BLaER1 (cell line): ENCODE data around the gene CFP.
A peak's percentile ranks its signal among the peaks of the same experiment; 100 is the strongest.

Experiments used
- H3K27ac ChIP-seq: shearing (Covaris generic); formaldehyde crosslinking; 2 replicates; pipeline ENCODE4 v1.8.1; 2022
- H3K27me3 ChIP-seq: shearing (Covaris generic); formaldehyde crosslinking; 2 replicates; pipeline ENCODE4 v1.8.1; 2022
- H3K36me3 ChIP-seq: shearing (Covaris generic); formaldehyde crosslinking; 2 replicates; pipeline ENCODE4 v1.8.1; 2022
- H3K4me1 ChIP-seq: shearing (Covaris generic); formaldehyde crosslinking; 2 replicates; pipeline ENCODE4 v1.8.1; 2022
- H3K4me2 ChIP-seq: shearing (Covaris generic); formaldehyde crosslinking; 2 replicates; pipeline ENCODE4 v1.8.1; 2022
- H3K4me3 ChIP-seq: shearing (Covaris generic); formaldehyde crosslinking; 2 replicates; pipeline ENCODE4 v1.8.1; 2022
- H3K9ac ChIP-seq: shearing (Covaris generic); formaldehyde crosslinking; 2 replicates; pipeline ENCODE4 v1.8.1; 2022
- H3K9me3 ChIP-seq: shearing (Covaris generic); formaldehyde crosslinking; 2 replicates; pipeline ENCODE4 v1.8.1; 2022
- H4K20me1 ChIP-seq: shearing (Covaris generic); formaldehyde crosslinking; 2 replicates; pipeline ENCODE4 v1.8.1; 2022
- Cebpa-rat ChIP-seq: shearing (Covaris generic); IDR thresholded peaks from 2 replicates; pipeline ENCODE4 v1.8.1; 2022

The CFP gene

GRCh38 chrX:47623540-47624027, 6.1 kb downstream of the CFP start:
- no peak overlapping the region for H3K27ac ChIP-seq
- no peaks in the 10 kb centered on the region for H3K36me3 ChIP-seq
- H3K4me2 ChIP-seq = peak overlapping the region; percentile 68
- no peak overlapping the region for H3K9ac ChIP-seq
- H3K4me1 ChIP-seq = peaks cover 12% of the 10 kb centered on the region
- H4K20me1 ChIP-seq = peaks cover 9% of the 10 kb centered on the region; the same call in 1 of the 2 replicates
- H3K27me3 ChIP-seq = peaks cover 22% of the 10 kb centered on the region
- H3K4me3 ChIP-seq = peak overlapping the region; percentile 57
- H3K9me3 ChIP-seq = no peaks in the 10 kb centered on the region
- TF ChIP-seq Cebpa-rat = no peak

GRCh38 chrX:47621851-47622250, 7.9 kb downstream of the CFP start:
- peaks cover 30% of the 10 kb centered on the region for H3K27me3 ChIP-seq
- peaks cover 9% of the 10 kb centered on the region; the same call in 1 of the 2 replicates for H4K20me1 ChIP-seq
- no peaks in the 10 kb centered on the region for H3K36me3 ChIP-seq
- peaks cover 9% of the 10 kb centered on the region for H3K4me1 ChIP-seq
- H3K27ac ChIP-seq = no peak overlapping the region
- no peak overlapping the region for H3K4me2 ChIP-seq
- no peak overlapping the region for H3K4me3 ChIP-seq
- no peak overlapping the region for H3K9ac ChIP-seq
- TF ChIP-seq Cebpa-rat = no peak
- H3K9me3 ChIP-seq = no peaks in the 10 kb centered on the region

GRCh38 chrX:47620303-47620685, 9.4 kb downstream of the CFP start:
- H3K27ac ChIP-seq = no peak overlapping the region
- H3K27me3 ChIP-seq = peaks cover 40% of the 10 kb centered on the region
- no peak overlapping the region for H3K4me3 ChIP-seq
- no peak for TF ChIP-seq Cebpa-rat
- no peaks in the 10 kb centered on the region for H3K9me3 ChIP-seq
- peak overlapping the region; percentile 43; the same call in 1 of the 2 replicates for H3K4me2 ChIP-seq
- no peaks in the 10 kb centered on the region for H3K36me3 ChIP-seq
- H3K9ac ChIP-seq = no peak overlapping the region
- peaks cover 4% of the 10 kb centered on the region; the same call in 1 of the 2 replicates for H4K20me1 ChIP-seq
- H3K4me1 ChIP-seq = peaks cover 9% of the 10 kb centered on the region

GRCh38 chrX:47619486-47620302, 10.0 kb downstream of the CFP start, which contains the start of gene SYN1:
TSS of gene SYN1 (minus strand) at chrX:47619857. CDS start at chrX:47619728, 129 bp downstream.
- Histone ChIP-seq H3K9me3 (no peaks in the 10 kb centered on the region), H3K27me3 (peaks cover 40% of the 10 kb centered on the region), H3K4me2 (peak within 1 kb of the TSS; percentile 43), H3K9ac (no peak within 1 kb of the TSS), H4K20me1 (no peaks in the 10 kb centered on the region; the same call in 1 of the 2 replicates), H3K4me3 (no peak within 1 kb of the TSS), H3K36me3 (no peaks in the 10 kb centered on the region), H3K4me1 (peaks cover 9% of the 10 kb centered on the region), H3K27ac (no peak within 1 kb of the TSS)
- TF ChIP-seq Cebpa-rat = no peak

- Histone ChIP-seq H3K27ac (no peak overlapping the region), H3K4me1 (peaks cover 9% of the 10 kb centered on the region), H3K36me3 (no peaks in the 10 kb centered on the region), H3K4me3 (no peak overlapping the region), H3K9ac (no peak overlapping the region), H3K9me3 (no peaks in the 10 kb centered on the region), H3K4me2 (no peak overlapping the region), H3K27me3 (peaks cover 41% of the 10 kb centered on the region), H4K20me1 (no peaks in the 10 kb centered on the region; the same call in 1 of the 2 replicates)
- TF ChIP-seq Cebpa-rat = no peak
Observed at GRCh38 chrX:47618923-47619485, 10.7 kb downstream of the CFP start.

- Histone ChIP-seq H3K9me3 (peaks cover 7% of the 10 kb centered on the region; the same call in 1 of the 2 replicates), H3K36me3 (no peaks in the 10 kb centered on the region), H3K27me3 (peaks cover 50% of the 10 kb centered on the region), H3K4me3 (no peak overlapping the region), H4K20me1 (no peaks in the 10 kb centered on the region), H3K27ac (no peak overlapping the region), H3K4me1 (no peaks in the 10 kb centered on the region), H3K4me2 (no peak overlapping the region), H3K9ac (no peak overlapping the region)
- TF ChIP-seq Cebpa-rat = no peak
Observed at GRCh38 chrX:47614618-47615017, 15.1 kb downstream of the CFP start.

GRCh38 chrX:47613082-47613481, 16.6 kb downstream of the CFP start:
- Histone ChIP-seq H3K4me2 (no peak overlapping the region), H3K4me1 (peaks cover 5% of the 10 kb centered on the region; the same call in 1 of the 2 replicates), H4K20me1 (no peaks in the 10 kb centered on the region), H3K4me3 (no peak overlapping the region), H3K9me3 (peaks cover 12% of the 10 kb centered on the region; the same call in 1 of the 2 replicates), H3K36me3 (no peaks in the 10 kb centered on the region), H3K27ac (no peak overlapping the region), H3K9ac (no peak overlapping the region), H3K27me3 (peaks cover 49% of the 10 kb centered on the region)
- TF ChIP-seq Cebpa-rat = no peak

- Histone ChIP-seq H4K20me1 (no peaks in the 10 kb centered on the region), H3K4me3 (no peak overlapping the region), H3K27me3 (peaks cover 42% of the 10 kb centered on the region), H3K9ac (no peak overlapping the region), H3K4me1 (peaks cover 11% of the 10 kb centered on the region; the same call in 1 of the 2 replicates), H3K36me3 (no peaks in the 10 kb centered on the region), H3K4me2 (no peak overlapping the region), H3K9me3 (peaks cover 12% of the 10 kb centered on the region; the same call in 1 of the 2 replicates), H3K27ac (no peak overlapping the region)
- no peak for TF ChIP-seq Cebpa-rat
Observed at GRCh38 chrX:47612418-47612817, 17.3 kb downstream of the CFP start.

GRCh38 chrX:47611926-47612325, 17.8 kb downstream of the CFP start:
- H4K20me1 ChIP-seq = no peaks in the 10 kb centered on the region
- H3K9me3 ChIP-seq = peaks cover 12% of the 10 kb centered on the region; the same call in 1 of the 2 replicates
- no peak overlapping the region for H3K4me2 ChIP-seq
- H3K27ac ChIP-seq = no peak overlapping the region
- no peak overlapping the region for H3K9ac ChIP-seq
- H3K36me3 ChIP-seq = no peaks in the 10 kb centered on the region
- peaks cover 42% of the 10 kb centered on the region for H3K27me3 ChIP-seq
- no peak for TF ChIP-seq Cebpa-rat
- peaks cover 11% of the 10 kb centered on the region; the same call in 1 of the 2 replicates for H3K4me1 ChIP-seq
- no peak overlapping the region for H3K4me3 ChIP-seq

GRCh38 chrX:47611489-47611888, 18.2 kb downstream of the CFP start:
- H3K27ac ChIP-seq = no peak overlapping the region

More at GRCh38 chrX:47611489-47611888, 18.2 kb downstream of the CFP start:
- no peak overlapping the region for H3K4me3 ChIP-seq
- peaks cover 11% of the 10 kb centered on the region; the same call in 1 of the 2 replicates for H3K4me1 ChIP-seq
- H3K9ac ChIP-seq = no peak overlapping the region
- peaks cover 12% of the 10 kb centered on the region; the same call in 1 of the 2 replicates for H3K9me3 ChIP-seq
- H3K4me2 ChIP-seq = no peak overlapping the region
- no peaks in the 10 kb centered on the region for H4K20me1 ChIP-seq
- no peaks in the 10 kb centered on the region for H3K36me3 ChIP-seq
- H3K27me3 ChIP-seq = peaks cover 39% of the 10 kb centered on the region
- TF ChIP-seq Cebpa-rat = no peak
